SIG-M5 treated with dmso at 0.1 percent for 504 hours (cell line): ENCODE data around the gene DGKE.
A peak's percentile ranks its signal among the peaks of the same experiment; 100 is the strongest.

ENCODE experiments used
- DNase-seq: peaks from one replicate; lab custom pipeline; 2025; ENCODE audit not compliant: unreplicated experiment; lab: John Stamatoyannopoulos, UW

Gene DGKE

DNA sequence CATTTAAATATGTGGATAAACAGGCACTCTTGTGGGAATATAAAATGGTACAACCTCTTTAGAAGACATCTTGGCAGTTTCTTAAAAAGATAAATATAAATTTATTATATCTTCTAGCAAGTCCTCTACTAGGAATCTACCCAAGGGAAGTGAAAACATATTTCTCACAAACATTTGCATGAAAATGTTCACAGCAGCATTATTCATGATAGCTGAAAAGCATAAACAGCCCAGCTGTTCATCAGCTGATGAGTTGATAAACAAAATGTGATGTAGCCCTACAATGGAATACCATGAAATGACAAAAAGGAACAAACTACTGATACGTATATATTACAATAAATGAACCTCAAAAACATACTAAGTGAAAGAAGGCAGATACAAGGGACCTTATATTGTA lies 12.0 kb downstream of the DGKE start:
- no peak for DNase-seq

DNA sequence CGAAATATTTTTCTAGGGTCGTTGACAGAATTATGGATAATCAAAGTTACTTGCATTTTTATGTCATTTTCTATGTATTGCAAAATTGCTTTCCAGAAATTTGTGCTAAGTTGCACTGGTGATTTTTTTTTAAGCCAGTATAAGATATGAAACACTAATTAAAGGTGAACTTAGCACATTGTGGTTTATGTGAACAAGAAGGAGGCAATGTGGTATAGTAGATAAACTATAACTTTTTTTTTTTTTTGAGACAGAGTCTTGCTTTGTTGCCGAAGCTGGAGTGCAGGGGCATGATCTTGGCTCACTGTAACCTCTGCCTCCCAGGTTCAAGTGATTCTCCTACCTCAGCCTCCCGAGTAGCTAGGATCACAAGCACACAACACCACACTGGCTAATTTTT lies 13.2 kb downstream of the DGKE start:
- DNase-seq = no peak

DNA sequence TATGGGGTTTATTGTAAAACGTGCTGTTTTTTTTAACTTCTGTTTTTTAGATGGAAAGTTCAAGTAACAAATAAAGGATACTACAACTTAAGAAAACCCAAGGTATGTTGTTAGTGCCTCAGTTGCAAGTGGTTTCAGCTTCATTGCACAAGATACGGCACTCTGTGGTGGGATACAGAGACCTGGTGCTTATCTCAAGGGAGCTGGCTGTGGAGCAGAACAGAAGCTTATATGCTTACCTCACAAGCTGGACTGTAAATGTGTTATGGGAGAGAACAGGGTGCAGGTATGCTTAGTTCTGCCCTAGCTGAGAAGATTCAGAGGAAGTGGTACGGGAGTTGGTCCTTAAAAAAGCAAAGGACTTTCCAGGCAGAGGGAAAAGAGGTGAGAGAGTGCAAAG lies 15.2 kb downstream of the DGKE start:
- no peak for DNase-seq

DNA sequence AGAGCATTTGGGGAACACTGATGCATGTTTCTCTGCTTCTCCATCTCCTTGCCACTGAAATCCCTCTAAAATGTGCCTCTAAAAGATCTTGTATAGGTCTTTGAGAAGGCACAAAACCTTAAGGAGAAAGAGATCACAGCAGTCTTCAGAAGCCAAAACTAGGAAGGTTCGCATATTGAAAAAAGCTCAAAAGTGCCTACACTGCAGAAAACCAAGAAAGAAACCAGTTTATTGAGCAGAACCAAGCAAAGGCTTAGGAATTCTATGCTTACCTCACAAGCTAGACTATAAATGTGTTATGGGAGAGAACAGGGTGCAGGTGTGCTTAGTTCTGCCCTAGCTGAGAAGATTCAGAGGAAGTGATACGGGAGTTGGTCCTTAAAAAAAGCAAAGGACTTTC lies 16.6 kb downstream of the DGKE start:
- no peak for DNase-seq

DNA sequence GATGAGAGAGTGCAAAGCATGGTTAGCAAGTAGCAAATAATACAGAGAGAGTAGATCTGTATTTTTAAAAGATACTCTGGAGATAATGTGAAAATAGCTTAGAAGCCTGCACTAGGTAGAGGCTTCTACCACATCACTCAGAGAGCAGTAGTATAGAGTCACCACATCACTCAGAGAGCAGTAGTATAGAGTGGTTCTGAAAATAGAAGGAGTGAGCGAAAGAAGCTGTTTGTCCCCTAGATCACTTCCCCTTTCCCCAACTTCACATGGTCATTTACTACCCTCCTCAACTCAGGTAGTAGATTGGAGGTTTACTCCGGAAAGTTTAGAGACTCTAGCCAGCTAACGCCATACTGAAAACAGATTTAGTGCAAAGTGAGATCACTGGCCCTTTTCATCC lies 17.1 kb downstream of the DGKE start:
- no peak for DNase-seq

DNA sequence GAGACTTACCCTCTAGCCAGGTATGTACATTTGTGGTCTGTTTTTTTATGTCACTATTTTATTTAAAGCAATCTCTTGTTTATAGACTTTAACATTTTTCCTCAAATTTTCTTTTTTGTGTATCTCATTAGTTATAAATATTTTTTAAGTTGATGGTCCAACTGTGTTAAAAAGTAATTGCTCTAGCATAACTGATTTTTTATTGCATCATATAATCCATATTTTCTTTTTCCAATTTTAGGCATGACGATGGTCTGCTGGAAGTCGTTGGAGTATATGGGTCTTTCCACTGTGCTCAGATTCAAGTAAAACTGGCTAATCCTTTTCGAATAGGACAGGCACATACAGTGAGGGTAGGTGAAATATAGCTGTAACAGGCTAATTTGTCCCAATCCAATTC lies 27.9 kb downstream of the DGKE start:
- no peak for DNase-seq

DNA sequence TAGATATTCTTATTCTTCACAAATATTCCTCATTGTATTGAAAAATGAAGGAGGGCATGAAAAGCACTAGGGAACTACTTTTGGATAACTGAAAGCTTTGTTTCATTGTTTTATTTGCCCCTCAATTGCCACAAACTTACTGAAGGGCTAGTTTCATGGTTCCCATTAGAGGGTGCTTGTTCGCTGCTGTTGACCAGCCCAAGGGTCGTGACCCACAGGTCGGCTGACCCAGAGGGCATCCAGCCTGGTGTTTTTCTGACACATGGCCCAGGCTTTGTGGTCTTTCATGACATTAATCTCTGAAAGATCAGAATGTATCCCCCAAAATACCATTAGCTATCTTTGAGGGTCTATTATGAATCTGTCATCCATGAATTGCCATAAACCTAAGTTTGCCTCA lies 30.0 kb downstream of the DGKE start:
- DNase-seq = no peak

DNA sequence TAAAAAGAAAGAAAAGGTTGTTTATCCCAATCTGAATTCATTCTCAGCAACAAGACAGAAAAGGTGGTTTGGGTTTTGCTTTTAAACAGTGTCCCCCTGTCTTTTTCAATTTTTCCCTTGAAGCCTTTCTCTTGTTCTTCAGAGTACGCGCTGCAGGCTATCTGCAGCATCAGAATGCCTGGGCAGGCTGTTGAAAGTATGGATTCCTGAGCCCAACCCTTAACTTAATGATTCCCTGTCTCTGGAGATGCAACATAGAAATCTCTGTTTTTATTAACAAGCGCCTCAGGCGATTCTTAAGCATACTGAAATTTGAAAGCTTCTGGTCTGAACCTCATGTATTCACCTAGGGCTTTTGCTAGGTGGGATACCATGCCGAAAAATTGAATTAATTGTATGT lies 32.1 kb downstream of the DGKE start:
- DNase-seq = no peak

DNA sequence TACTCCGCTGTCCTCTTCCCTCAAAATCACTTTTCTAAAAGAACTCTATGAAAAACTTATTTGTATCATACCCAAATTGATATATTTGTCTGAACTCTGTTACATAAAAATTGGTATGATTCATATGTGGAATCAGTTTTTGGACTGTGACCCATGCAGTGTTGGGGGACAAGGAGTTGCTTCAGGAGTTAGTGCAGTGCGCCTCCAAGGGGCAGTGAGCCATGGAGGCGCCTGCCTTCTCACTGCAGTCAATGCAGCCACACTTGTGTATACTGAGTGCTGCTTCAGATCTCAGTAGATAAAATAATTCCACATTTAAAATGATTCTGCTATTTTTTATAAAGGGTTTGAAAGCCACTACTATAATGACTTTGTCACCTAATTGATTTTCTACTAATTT lies 32.5 kb downstream of the DGKE start:
- DNase-seq = no peak

DNA sequence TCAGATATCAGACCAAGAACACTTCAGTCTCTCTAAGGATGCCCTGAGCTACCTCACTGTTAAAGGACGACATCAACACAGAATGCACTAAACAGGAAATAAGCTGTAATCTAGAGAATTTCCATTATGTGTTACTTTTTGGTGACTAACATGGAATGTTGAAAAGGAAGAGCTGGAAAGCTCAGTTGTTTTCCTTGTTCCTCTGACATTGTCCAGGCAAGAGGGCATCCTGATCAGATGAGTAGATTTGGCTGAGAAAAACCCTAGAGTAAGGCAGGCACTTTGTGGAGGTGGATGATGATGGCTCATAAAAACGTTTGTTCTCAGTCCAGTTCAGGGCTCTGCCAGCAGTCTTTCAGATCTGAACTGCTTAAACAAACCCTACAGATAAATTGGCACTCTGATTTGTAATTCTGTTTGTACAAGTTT lies 34.0 kb downstream of the DGKE start:
- DNase-seq = no peak

DNA sequence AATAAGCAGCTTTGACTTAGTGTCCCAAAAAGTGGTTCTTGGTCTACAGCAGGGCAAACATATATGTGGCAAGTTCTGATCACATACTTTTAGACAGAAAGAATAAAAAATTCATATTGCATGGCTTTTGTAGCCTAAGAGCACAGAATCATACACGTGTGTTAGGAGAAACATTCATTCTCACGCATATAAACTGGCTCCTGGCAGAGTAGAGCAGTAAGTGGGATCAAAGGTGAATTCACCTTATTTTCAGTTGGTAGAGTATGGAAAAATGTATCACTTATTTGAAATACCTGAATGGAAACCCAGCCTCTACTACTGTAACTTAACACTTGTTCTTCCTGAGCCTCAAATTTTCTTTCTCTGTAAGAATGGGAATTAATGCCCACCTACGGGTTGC lies 34.8 kb downstream of the DGKE start:
- DNase-seq = no peak

DNA sequence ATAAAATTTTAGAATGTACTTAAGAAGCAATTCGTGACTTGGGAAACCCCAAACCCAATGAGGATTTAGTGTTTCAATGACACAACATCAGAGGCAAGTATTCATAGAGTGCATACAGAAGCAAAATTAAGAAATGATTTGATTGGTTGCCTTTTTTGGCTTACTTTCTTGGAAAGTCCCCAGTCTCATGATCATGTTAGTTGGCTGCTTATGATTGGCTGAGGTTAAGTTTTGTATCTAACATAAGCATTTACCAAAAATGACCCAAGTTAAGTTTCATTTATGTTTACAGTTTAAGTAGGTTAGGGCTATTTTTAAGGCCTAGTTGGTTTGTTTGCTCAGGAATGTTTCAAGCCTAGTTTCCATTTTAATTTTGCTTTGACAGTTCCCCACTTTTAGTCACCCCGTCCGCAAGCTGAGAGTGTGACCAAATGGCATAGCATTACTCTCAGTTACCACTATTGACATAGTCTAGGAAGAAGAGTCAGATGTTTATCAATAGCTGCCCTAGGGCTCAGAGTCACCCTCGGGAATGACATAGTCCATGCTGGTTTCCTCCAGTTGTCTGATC lies 36.2 kb downstream of the DGKE start:
- DNase-seq = no peak

DNA sequence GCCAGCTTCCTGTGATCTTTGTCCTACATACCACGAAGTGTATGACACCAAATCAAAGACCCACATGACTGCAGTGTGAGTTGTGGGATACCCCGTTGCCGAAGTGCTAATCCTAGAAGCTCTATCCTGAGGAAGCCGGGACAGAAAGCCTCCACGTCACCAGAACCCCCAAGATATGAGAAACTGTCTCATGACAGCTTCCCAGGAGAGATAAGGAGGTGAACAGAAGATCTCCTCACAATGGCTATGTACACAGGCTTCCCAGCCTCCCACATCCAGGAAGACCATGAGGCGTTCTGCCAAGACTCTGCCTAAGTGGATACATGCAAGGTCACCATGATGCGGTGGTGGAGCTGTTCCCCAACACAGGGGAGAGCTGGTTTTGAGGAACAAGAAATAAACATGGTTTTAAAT lies 42.8 kb downstream of the DGKE start:
- DNase-seq = no peak

DNA sequence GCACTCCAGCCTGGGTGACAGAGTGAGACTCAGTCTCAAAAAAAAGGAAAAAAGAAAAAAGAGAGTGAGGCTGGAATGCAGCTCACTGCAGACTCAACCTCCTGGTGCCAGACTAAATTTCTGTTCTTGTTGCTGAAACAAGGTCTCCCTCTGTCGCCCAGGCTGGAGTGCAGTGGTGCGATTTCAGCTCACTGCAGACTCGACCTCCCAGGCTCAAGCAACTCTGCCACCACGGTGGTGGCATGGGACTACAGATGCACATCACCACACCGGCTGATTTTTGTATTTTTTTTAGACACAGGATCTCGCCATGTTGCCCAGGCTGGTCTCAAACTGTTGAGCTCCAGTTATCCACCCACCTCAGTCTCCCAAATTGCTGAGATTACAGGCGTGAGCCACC lies 45.3 kb downstream of the DGKE start:
- no peak for DNase-seq

DNA sequence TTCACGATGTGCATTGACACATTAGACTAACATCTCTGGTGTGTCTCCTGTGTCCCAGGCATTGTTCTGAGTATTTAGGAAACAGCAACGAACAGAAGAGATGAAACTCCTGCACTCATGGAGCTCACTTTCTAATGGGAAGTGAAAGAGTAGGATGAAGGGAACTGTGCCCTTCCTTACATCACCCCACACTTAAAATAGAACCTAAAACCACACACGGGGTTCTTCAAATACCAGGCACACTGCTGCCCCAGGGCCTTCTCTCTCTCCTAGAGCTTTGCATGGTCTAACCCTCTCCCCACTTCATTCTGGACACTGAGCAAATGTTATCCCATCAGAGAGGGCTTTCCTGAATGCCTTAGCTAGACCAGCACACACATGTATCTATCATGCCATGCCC lies 46.2 kb downstream of the DGKE start:
- DNase-seq = peak; percentile 83

DNA sequence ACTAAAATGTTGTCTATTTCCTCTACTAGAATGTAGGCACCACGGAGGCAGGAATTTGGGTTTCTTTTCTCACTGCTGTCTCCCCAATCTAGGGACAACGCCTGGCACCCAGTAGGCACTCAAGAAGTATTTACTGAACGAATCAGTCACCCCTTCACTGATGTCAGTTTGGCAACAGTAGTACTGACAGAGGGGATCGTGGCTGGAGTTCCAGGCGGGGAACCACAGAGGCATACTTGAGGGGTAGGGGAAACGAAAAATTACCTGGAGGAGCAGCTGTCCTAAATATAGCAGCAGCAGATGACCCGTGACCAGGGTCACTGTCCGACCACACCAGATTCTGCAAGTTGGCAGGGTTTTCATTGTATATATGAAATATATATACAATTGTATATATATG lies 46.6 kb downstream of the DGKE start:
- peak; percentile 34 for DNase-seq

DNA sequence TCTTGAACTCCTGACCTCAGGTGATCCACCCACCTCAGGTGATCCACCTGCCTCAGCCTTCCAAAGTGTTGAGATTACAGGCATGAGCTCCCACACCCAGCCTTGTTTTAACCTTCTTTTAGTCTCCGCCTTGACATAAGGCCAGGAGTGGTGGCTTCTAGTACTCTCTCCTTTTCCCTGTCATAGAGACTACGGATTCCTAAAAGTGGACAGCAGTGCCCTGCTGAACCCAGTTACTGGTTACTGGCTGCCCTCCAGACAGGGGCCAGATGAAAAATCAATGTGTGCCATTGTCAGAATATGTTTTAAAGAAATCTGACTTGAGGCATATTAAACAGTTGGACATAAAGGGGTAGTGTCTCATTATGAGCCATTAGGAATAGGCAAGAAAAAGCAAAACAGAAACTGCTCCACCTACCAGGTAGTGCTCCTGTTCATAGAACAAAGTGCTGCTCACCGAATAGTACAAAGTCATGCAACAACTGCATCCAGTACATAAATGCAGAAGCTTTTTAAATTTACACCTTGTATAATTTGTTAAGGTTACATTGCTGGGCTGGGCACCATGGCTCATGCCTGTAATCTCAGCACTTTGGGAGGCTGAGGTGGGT lies 47.8 kb downstream of the DGKE start:
- DNase-seq = no peak

DNA sequence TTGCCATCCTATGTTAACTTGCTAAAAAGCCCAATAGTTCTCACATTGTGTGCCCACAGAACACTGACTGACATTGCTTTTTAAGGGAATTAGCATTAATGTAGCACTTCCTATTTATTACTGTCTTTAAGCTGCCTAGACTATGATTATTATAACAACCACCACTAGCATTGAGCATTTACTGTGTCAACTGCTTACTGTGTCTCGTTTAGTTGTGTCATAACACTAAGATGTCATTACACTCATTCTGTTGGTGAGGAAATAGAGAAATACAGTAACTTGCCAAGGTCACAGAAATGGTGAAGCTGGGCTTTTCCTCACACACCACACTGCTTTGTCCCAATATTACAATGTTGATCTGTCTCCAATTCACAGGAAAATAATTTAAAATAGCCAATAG lies 49.7 kb downstream of the DGKE start:
- DNase-seq = no peak

DNA sequence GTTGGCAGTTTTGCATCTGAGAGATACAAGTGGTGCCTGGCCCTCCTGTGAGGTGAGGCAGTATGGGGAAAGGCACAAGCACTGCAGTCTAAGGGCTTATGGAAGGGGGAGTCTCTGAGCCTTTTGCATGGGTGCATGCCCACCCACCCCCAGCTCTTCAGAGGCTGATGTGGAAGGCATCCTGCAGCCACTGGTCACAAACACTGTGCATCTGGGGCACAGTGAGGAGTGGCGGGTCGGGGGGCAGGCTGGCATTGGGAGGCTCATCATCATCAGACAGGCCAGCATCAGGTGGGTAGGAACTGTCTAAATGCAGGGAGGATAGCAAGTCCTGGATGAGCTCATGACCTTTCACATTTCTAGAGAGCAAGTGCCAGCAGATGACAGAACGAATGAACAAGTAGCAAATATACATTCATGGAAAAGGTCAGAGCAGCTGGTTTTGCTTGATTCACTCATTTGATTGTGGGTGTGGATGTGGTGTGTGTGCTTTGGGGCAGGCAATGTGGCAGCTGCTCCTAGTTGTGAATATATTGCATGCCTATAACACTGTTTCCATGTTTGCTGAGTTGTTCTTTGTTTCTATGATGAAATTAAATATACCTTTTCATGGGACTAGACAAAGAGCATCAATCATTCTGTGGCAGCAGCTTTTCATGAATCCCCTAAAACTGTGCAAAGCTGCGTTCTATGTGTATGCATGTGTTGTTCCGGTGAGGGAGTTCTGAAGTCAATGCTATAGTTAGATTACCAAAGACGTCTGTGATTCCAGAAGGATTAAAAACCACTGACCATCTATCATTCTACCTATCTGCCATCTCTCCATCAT lies 50.7 kb downstream of the DGKE start:
- DNase-seq = no peak

DNA sequence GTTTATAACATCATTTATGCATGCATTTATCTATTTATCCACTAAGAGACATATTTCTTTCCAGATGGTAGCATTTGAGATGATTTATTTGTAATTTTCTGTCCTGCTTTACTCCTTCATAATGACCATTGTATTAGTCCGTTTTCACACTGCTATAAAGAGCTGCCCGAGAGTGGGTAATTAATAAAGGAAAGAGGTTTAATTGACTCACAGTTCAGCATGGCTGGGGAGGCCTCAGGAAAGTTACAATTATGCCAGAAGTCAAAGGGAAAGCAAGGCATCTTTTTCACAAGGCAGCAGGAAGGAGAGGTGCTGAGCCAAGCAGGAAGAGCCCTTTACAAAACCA lies 51.3 kb downstream of the DGKE start:
- DNase-seq = no peak

DNA sequence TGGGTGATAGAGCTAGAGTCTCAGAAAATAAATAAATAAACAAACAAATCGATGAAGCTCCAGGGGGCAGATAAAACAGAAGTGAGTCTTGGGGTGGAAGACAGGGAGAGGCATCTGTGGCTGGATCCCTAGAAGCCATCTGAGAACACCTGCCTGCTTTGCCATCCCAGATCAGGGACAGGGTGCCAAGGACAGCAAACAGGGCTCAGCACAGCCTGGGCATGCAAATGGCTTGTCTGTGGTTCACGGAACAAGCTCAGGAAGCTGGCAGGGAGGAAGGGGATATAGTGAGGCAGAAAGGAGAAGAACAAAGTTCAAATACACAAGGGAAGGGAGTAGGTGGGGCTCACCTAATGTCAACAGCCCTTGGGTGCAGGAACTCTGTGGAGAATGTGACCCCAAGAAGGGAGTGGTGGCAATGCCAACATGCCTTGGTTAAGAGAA lies 52.4 kb downstream of the DGKE start:
- DNase-seq = peak; percentile 24

DNA sequence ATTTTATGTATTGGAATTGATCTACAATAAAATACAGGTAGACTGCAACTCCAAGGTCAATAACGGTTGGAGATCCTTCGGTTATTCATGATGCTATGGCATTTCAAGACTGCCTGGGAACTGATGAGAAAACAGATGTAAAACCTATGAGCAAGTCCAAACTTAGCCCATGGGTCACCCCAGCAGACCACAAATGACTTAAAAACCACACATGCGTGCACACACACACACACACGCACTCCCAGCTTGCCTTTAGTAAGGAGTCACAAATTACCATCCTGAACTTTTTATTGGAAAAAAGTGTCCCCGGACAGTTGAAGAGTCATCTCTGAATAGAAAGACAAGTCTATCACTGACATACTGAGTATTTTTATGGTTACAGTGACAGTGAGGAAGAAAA lies 53.2 kb downstream of the DGKE start:
- DNase-seq = no peak
